Fibroblast of pulmonary artery (primary cell): ENCODE data around the gene ABCC2.
"Not testable (repeated sequence)": the region's sequence is repeated elsewhere in the genome, so short reads cannot be mapped to it uniquely, and the experiment has no call there.

Source experiments
- DNase-seq: peaks from one replicate; pipeline ENCODE4 v3.0.0-alpha.2; 2010; ENCODE audit warnings: low read depth
- H3K4me3 ChIP-seq: replicated peaks from 2 replicates; pipeline ENCODE4 v1.5.1; 2011; ENCODE audit warnings: low read depth, mild to moderate bottlenecking, control low read depth, low read length, moderate library complexity
- TF ChIP-seq, protein P1 (sequence below): IDR thresholded peaks from 2 replicates; pipeline ENCODE4 v1.5.1; 2011; ENCODE audit warnings: mild to moderate bottlenecking, control low read depth, low read length, inconsistent platforms; ENCODE audit errors: missing control alignments

ABCC2 gene

DNA sequence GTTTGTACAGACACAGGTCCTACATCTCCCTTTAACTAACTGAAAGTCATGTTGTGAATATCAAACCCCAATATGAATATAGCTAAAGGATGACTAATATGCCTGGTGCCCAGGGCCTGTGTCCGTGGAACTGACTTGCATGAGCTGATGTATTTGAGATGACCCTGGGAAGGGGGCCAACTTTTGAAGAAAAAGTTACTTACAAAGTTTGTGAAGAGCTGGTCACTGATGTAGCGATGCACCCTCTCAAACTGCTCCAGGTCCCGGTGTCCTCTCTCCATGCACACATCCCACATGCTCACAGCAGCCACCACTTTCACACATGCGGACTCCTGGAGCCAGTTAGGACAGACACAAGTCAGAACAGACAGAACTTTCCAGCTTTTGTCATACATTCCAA lies 106.2 kb downstream of the ABCC2 start:
- no peak overlapping the region for H3K4me3 ChIP-seq
- TF ChIP-seq, protein P1, sequence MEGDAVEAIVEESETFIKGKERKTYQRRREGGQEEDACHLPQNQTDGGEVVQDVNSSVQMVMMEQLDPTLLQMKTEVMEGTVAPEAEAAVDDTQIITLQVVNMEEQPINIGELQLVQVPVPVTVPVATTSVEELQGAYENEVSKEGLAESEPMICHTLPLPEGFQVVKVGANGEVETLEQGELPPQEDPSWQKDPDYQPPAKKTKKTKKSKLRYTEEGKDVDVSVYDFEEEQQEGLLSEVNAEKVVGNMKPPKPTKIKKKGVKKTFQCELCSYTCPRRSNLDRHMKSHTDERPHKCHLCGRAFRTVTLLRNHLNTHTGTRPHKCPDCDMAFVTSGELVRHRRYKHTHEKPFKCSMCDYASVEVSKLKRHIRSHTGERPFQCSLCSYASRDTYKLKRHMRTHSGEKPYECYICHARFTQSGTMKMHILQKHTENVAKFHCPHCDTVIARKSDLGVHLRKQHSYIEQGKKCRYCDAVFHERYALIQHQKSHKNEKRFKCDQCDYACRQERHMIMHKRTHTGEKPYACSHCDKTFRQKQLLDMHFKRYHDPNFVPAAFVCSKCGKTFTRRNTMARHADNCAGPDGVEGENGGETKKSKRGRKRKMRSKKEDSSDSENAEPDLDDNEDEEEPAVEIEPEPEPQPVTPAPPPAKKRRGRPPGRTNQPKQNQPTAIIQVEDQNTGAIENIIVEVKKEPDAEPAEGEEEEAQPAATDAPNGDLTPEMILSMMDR, result no peak
- peak; percentile 59 for DNase-seq

DNA sequence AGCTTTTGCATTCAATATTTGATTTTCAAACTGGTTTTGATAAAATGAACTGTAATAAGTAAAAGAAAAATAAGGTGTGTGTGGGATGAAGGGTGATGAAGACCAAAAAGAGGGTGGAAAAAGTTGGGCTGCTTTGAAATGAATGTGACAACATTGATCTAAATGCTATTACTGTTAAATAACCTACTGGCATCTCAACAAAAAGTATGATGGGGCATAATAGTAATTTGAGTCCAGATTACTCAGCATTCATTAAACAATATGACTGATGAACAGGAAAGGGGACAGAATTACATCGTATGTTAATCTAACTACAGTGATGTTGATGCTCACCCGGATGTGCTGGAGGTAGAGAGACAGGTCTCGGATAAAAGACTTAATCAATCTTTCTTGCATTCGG lies 112.2 kb downstream of the ABCC2 start:
- no peak overlapping the region for H3K4me3 ChIP-seq
- DNase-seq, result no peak
- TF ChIP-seq, protein P1, result no peak

DNA sequence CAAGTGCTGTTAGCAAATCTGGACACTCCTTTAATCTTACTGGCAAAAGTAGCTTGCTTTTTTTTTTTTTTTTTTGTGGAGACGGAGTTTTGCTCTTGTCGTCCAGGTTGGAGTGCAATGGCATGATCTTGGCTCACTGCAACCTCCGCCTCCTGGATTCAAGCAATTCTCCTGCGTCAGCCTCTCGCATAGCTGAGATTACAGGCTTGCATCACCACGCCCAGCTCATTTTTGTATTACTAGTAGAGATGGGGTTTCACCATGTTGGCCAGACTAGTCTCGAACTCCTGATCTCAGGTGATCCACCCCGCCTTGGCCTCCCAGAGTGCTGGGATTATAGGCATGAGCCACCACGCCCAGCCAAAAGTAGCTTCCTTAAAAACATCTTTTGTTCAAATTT lies 112.6 kb downstream of the ABCC2 start:
- H3K4me3 ChIP-seq, DNase-seq: not testable (repeated sequence)

DNA sequence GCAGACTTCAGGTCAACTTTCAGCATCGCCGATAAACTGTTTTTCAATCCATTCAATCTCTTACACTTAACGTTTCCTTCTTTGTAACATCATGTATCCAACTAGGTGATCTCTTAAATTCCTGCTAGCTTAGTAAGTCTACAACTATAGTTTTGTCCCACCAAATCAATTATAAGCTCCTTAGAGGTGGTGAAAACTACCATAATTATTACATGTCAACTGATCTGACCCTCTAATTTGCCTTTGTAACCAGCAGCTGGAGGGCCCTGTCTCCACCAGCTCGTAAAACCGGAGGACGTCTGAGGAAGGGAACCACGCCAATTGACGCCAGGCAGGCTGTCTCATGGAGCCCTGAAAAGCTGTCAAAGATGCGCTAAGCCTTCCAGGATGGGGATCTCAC lies 113.4 kb downstream of the ABCC2 start:
- no peak overlapping the region for H3K4me3 ChIP-seq
- DNase-seq, result no peak
- TF ChIP-seq, protein P1, result no peak
